Osteoblast (primary cell): ENCODE measurements around the gene SLC49A3. TPM values are rescaled to one million over a fixed set of nuclear protein-coding genes. Genes with fewer than 3 reads are reported as not detected.

ENCODE experiments used
- DNase-seq: peaks from one replicate; pipeline ENCODE4 v3.0.0; 2011; ENCODE audit warnings: low spot score, mixed read lengths; ENCODE audit not compliant: insufficient read length; ENCODE audit errors: missing footprints
- H2AFZ ChIP-seq: 2 replicates; pipeline ENCODE4 v1.6.0; 2011; ENCODE audit warnings: mild to moderate bottlenecking, low read length
- H3K27ac ChIP-seq: 2 replicates; pipeline ENCODE4 v1.5.1; 2011; ENCODE audit warnings: mild to moderate bottlenecking, low read depth, low read length, moderate library complexity
- H3K27me3 ChIP-seq: 2 replicates; pipeline ENCODE4 v1.6.0; 2012; ENCODE audit warnings: mild to moderate bottlenecking, control low read depth, inconsistent platforms, low read length, moderate library complexity; ENCODE audit not compliant: insufficient read depth
- H3K36me3 ChIP-seq: 2 replicates; pipeline ENCODE4 v1.5.1; 2011; ENCODE audit warnings: mild to moderate bottlenecking, low read length, control low read depth, moderate library complexity; ENCODE audit not compliant: insufficient read depth
- H3K4me1 ChIP-seq: 2 replicates; pipeline ENCODE4 v1.5.1; 2011; ENCODE audit warnings: mild to moderate bottlenecking, low read length, control low read depth, moderate library complexity; ENCODE audit not compliant: insufficient read depth
- H3K4me2 ChIP-seq: 2 replicates; pipeline ENCODE4 v1.6.0; 2011; ENCODE audit warnings: mild to moderate bottlenecking, low read length; ENCODE audit not compliant: insufficient read depth
- H3K4me3 ChIP-seq: fragments of 200-600 bp; sonication (generic); 3 replicates; pipeline ENCODE4 v1.5.1; 2012; ENCODE audit warnings: mild to moderate bottlenecking, low read length, inconsistent platforms; ENCODE audit not compliant: insufficient read depth
- H3K79me2 ChIP-seq: 2 replicates; pipeline ENCODE4 v1.6.0; 2012; ENCODE audit warnings: mild to moderate bottlenecking, low read length, control low read depth, inconsistent platforms; ENCODE audit not compliant: insufficient read depth
- H3K9me3 ChIP-seq: 2 replicates; pipeline ENCODE4 v1.5.1; 2011; ENCODE audit warnings: low read depth, low read length, control low read depth
- H4K20me1 ChIP-seq: 2 replicates; pipeline ENCODE4 v1.6.0; 2012; ENCODE audit warnings: mild to moderate bottlenecking, low read length, control low read depth; ENCODE audit not compliant: insufficient read depth
- total RNA-seq: library from RNA; depleted of rRNA; stranded (reverse); fragments of >200 nt; gene quantifications from 2 replicates; pipeline ENCODE4 v1.2.3, GENCODE V29; 2012
- TF ChIP-seq, protein P1 (sequence below): IDR thresholded peaks from 2 replicates; pipeline ENCODE4 v1.5.1; 2011; ENCODE audit warnings: mild to moderate bottlenecking, low read depth, low read length, moderate library complexity; ENCODE audit errors: extremely low read depth

The SLC49A3 gene
- total RNA-seq, 1 donor, result 11.6 TPM

- TF ChIP-seq, protein P1, sequence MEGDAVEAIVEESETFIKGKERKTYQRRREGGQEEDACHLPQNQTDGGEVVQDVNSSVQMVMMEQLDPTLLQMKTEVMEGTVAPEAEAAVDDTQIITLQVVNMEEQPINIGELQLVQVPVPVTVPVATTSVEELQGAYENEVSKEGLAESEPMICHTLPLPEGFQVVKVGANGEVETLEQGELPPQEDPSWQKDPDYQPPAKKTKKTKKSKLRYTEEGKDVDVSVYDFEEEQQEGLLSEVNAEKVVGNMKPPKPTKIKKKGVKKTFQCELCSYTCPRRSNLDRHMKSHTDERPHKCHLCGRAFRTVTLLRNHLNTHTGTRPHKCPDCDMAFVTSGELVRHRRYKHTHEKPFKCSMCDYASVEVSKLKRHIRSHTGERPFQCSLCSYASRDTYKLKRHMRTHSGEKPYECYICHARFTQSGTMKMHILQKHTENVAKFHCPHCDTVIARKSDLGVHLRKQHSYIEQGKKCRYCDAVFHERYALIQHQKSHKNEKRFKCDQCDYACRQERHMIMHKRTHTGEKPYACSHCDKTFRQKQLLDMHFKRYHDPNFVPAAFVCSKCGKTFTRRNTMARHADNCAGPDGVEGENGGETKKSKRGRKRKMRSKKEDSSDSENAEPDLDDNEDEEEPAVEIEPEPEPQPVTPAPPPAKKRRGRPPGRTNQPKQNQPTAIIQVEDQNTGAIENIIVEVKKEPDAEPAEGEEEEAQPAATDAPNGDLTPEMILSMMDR, result no peak
- no peaks in the 10 kb centered on the region for H4K20me1 ChIP-seq
- no peak overlapping the region for H3K4me2 ChIP-seq
- no peaks in the 10 kb centered on the region for H3K9me3 ChIP-seq
- H3K36me3 ChIP-seq, result no peaks in the 10 kb centered on the region
- no peak overlapping the region for H3K27ac ChIP-seq
- peak; percentile 69 for DNase-seq
- no peaks in the 10 kb centered on the region for H3K27me3 ChIP-seq
- H3K4me1 ChIP-seq, result no peaks in the 10 kb centered on the region
- H3K4me3 ChIP-seq, result no peak overlapping the region
- H3K79me2 ChIP-seq, result no peaks in the 10 kb centered on the region
- H2AFZ ChIP-seq, result no peak overlapping the region
Observed at GRCh38 chr4:653831-654502, 35.0 kb downstream of the SLC49A3 start.

DNA sequence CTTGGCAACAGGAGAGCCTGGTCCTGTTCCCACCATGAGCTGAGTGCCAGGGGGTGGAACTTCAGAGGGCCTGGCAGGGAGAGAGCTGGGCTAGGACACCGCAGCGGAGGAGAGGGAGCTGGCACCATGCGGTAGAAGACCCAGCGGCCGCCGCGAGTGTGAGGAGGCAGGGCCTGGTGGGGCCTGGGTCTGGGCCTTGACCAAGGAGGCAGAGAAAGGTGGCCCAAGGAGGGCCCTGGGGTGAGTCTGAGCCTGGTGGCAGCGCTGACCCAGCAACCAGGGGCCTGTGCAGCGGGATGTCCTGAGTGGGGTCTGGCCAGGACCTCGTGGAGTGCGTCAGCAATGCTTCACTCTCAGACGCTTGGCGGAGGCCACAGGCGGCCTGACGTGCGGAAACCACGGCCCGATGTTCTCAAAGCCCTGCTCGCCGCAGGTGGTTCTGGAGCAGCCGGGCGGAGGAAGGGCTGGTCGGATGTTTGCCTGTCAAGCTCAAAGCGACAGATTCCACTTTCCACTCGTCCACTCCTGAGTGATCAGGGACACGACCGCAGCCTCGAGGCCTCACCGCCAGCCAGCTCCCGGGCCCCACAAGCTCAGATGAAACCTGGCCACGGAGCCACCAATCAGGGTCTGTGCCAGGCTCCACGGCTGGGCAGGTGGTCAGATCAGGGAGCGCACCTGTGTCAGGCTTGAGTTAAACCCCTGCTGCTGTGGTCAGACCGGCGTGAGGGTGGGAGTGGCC, 35.7 kb downstream of the SLC49A3 start:
- Histone ChIP-seq H3K36me3 (no peaks in the 10 kb centered on the region), H3K27ac (no peak overlapping the region), H3K27me3 (no peaks in the 10 kb centered on the region), H4K20me1 (no peaks in the 10 kb centered on the region), H3K9me3 (no peaks in the 10 kb centered on the region), H3K79me2 (no peaks in the 10 kb centered on the region), H3K4me2 (no peak overlapping the region), H2AFZ (no peak overlapping the region), H3K4me1 (no peaks in the 10 kb centered on the region), H3K4me3 (no peak overlapping the region)
- DNase-seq, result peak; percentile 85
- TF ChIP-seq, protein P1, result no peak

- no peak overlapping the region for H2AFZ ChIP-seq
- H3K79me2 ChIP-seq, result no peaks in the 10 kb centered on the region
- DNase-seq, result peak; percentile 80
- no peaks in the 10 kb centered on the region for H3K36me3 ChIP-seq
- TF ChIP-seq, protein P1, result no peak
- no peaks in the 10 kb centered on the region for H3K4me1 ChIP-seq
- H3K9me3 ChIP-seq, result no peaks in the 10 kb centered on the region
- no peak overlapping the region for H3K27ac ChIP-seq
- H3K4me2 ChIP-seq, result no peak overlapping the region
- no peaks in the 10 kb centered on the region for H4K20me1 ChIP-seq
- no peak overlapping the region for H3K4me3 ChIP-seq
- H3K27me3 ChIP-seq, result no peaks in the 10 kb centered on the region
Observed at GRCh38 chr4:651884-652642, 36.9 kb downstream of the SLC49A3 start.
